HG03108 (cell line): ENCODE measurements around the gene KIF18B.
A peak's percentile ranks its signal among the peaks of the same experiment; 100 is the strongest.

ENCODE experiments used
- ATAC-seq: cut with Tn5 transposase; IDR thresholded peaks from one replicate; pipeline ENCODE4 v1.9.1; 2021; ENCODE audit warnings: moderate library complexity; ENCODE audit not compliant: unreplicated experiment

The KIF18B gene

GRCh38 chr17:44906763-44907728, 40.5 kb downstream of the KIF18B start:
- ATAC-seq = no peak

GRCh38 chr17:44906010-44906646, 41.4 kb downstream of the KIF18B start:
- no peak for ATAC-seq

- ATAC-seq = no peak
These were observed 42.3 kb downstream of the KIF18B start for GRCh38 chr17:44905006-44906000.

GRCh38 chr17:44904001-44904984, 43.3 kb downstream of the KIF18B start:
- no peak for ATAC-seq

GRCh38 chr17:44903012-44903685, 44.4 kb downstream of the KIF18B start:
- ATAC-seq = no peak

GRCh38 chr17:44902135-44902760, 45.3 kb downstream of the KIF18B start:
- no peak for ATAC-seq

- ATAC-seq = no peak
These were observed 46.1 kb downstream of the KIF18B start for GRCh38 chr17:44901411-44901921.

GRCh38 chr17:44900894-44901293, 46.7 kb downstream of the KIF18B start:
- no peak for ATAC-seq

- ATAC-seq = peak; percentile 67
These were observed 48.3 kb downstream of the KIF18B start, which contains the start of gene EFTUD2 for GRCh38 chr17:44899074-44899782. EFTUD2 (minus strand) TSS chr17:44899445; CDS start chr17:44894521, 4,924 bp downstream.

GRCh38 chr17:44898768-44899073, 48.9 kb downstream of the KIF18B start:
- no peak for ATAC-seq

- ATAC-seq = no peak
These were observed 52.9 kb downstream of the KIF18B start for GRCh38 chr17:44894642-44895041.

GRCh38 chr17:44892250-44892649, 55.3 kb downstream of the KIF18B start:
- ATAC-seq = no peak

GRCh38 chr17:44889003-44889402, 58.6 kb downstream of the KIF18B start:
- no peak for ATAC-seq

- no peak for ATAC-seq
These were observed 59.3 kb downstream of the KIF18B start for GRCh38 chr17:44887971-44888954.

- no peak for ATAC-seq
These were observed 60.6 kb downstream of the KIF18B start for GRCh38 chr17:44887016-44887415.

GRCh38 chr17:44884941-44885340, 62.6 kb downstream of the KIF18B start:
- ATAC-seq = no peak

- no peak for ATAC-seq
These were observed 66.4 kb downstream of the KIF18B start for GRCh38 chr17:44881145-44881544.
